Neural cell (in vitro differentiated cells): ENCODE measurements around the gene ARHGEF10L. TPM values are rescaled to one million over a fixed set of nuclear protein-coding genes. Genes with fewer than 3 reads are reported as not detected.

ENCODE experiments used
- H2AFZ ChIP-seq: fragments of 200-600, 300-800 bp; sonication (generic), shearing (Covaris generic); 2 replicates; pipeline ENCODE4 v1.6.0; 2014; ENCODE audit warnings: low read depth, mild to moderate bottlenecking, antibody characterized with exemption, low read length, moderate library complexity
- H3F3A ChIP-seq: fragments of 200-600 bp; shearing (Covaris generic); 2 replicates; pipeline ENCODE4 v1.6.1; 2016; ENCODE audit warnings: mild to moderate bottlenecking, moderate library complexity, mixed read lengths, antibody characterized with exemption, low read length; ENCODE audit not compliant: insufficient read depth, poor library complexity, severe bottlenecking
- H3K27ac ChIP-seq: fragments of 200-600, 300-800 bp; sonication (generic), shearing (Covaris generic); 2 replicates; pipeline ENCODE4 v1.5.1; 2014; ENCODE audit warnings: mild to moderate bottlenecking, low read length, moderate library complexity
- H3K27me3 ChIP-seq: fragments of 300-800, 200-600 bp; sonication (generic), shearing (Covaris generic); 2 replicates; pipeline ENCODE4 v1.6.0; 2014; ENCODE audit warnings: mild to moderate bottlenecking, low read depth, low read length, moderate library complexity; ENCODE audit not compliant: insufficient read depth
- H3K36me3 ChIP-seq: fragments of 300-800, 200-600 bp; sonication (generic), shearing (Covaris generic); 2 replicates; pipeline ENCODE4 v1.5.1; 2014; ENCODE audit warnings: mild to moderate bottlenecking, antibody characterized with exemption, low read length, moderate library complexity; ENCODE audit not compliant: insufficient read depth
- H3K4me2 ChIP-seq: fragments of 300-800, 200-600 bp; sonication (generic), shearing (Covaris generic); 2 replicates; pipeline ENCODE4 v1.6.0; 2014; ENCODE audit warnings: mild to moderate bottlenecking, low read length
- H3K4me3 ChIP-seq: fragments of 300-800, 200-600 bp; sonication (generic), shearing (Covaris generic); 2 replicates; pipeline ENCODE4 v1.5.1; 2014; ENCODE audit warnings: mild to moderate bottlenecking, low read length, moderate library complexity
- H3K79me2 ChIP-seq: fragments of 200-600 bp; shearing (Covaris generic); replicated peaks from 2 replicates; pipeline ENCODE4 v1.6.0; 2014; ENCODE audit warnings: mild to moderate bottlenecking, low read length, moderate library complexity; ENCODE audit not compliant: insufficient read depth
- H3K9ac ChIP-seq: fragments of 300-800, 200-600 bp; sonication (generic), shearing (Covaris generic); 2 replicates; pipeline ENCODE4 v1.6.1; 2016; ENCODE audit warnings: mild to moderate bottlenecking, low read length, mixed read lengths
- H3K9me2 ChIP-seq: fragments of 200-600 bp; shearing (Covaris generic); 2 replicates; pipeline ENCODE4 v1.6.1; 2016; ENCODE audit warnings: mild to moderate bottlenecking, low read length, mixed read lengths; ENCODE audit not compliant: insufficient read depth
- H3K9me3 ChIP-seq: fragments of 200-600, 300-800 bp; sonication (generic), shearing (Covaris generic); 2 replicates; pipeline ENCODE4 v1.6.1; 2016; ENCODE audit warnings: mild to moderate bottlenecking, mixed run types, low read length, moderate library complexity, mixed read lengths
- H4K20me1 ChIP-seq: fragments of 200-600 bp; shearing (Covaris generic); 2 replicates; pipeline ENCODE4 v1.6.1; 2016; ENCODE audit warnings: mild to moderate bottlenecking, mixed run types; ENCODE audit not compliant: insufficient read depth
- EP300 ChIP-seq: fragments of 450-650 bp; conservative IDR thresholded peaks from 2 replicates; pipeline ENCODE4 v1.6.1; 2014; ENCODE audit warnings: antibody characterized with exemption, mild to moderate bottlenecking, moderate library complexity; ENCODE audit not compliant: poor library complexity, severe bottlenecking
- EZH2 ChIP-seq: fragments of 200-600, 300-800 bp; shearing (Covaris generic), sonication (generic); IDR thresholded peaks from 2 replicates; pipeline ENCODE4 v1.6.1; 2014; ENCODE audit warnings: antibody characterized with exemption, low read length, borderline replicate concordance, mild to moderate bottlenecking; ENCODE audit not compliant: insufficient read depth, poor library complexity, severe bottlenecking
- MXI1 ChIP-seq: fragments of 450-650 bp; conservative IDR thresholded peaks from 2 replicates; pipeline ENCODE4 v1.6.1; 2014; ENCODE audit warnings: antibody characterized with exemption, mild to moderate bottlenecking; ENCODE audit not compliant: poor library complexity, severe bottlenecking
- POLR2AphosphoS5 ChIP-seq: IDR thresholded peaks from 2 replicates; pipeline ENCODE4 v1.6.1; 2012
- RAD21 ChIP-seq: fragments of 450-650 bp; conservative IDR thresholded peaks from 2 replicates; pipeline ENCODE4 v1.6.1; 2014; ENCODE audit warnings: antibody characterized with exemption, mild to moderate bottlenecking, moderate library complexity
- SMC3 ChIP-seq: fragments of 450-650 bp; conservative IDR thresholded peaks from 2 replicates; pipeline ENCODE4 v1.6.1; 2014; ENCODE audit warnings: antibody characterized with exemption, mild to moderate bottlenecking, moderate library complexity; ENCODE audit not compliant: poor library complexity
- TAF1 ChIP-seq: IDR thresholded peaks from 2 replicates; pipeline ENCODE4 v1.6.1; 2012; ENCODE audit warnings: low read depth
- polyA plus RNA-seq: library from polyadenylated mRNA; depleted of rRNA; stranded (reverse); fragments of >200 nt; gene quantifications from 2 replicates; pipeline ENCODE4 v1.2.3, GENCODE V29; 2014
- TF ChIP-seq, protein P1 (sequence below): IDR thresholded peaks from 2 replicates; pipeline ENCODE4 v1.6.1; 2012; ENCODE audit warnings: borderline replicate concordance
- TF ChIP-seq, protein P2 (sequence below): fragments of 450-650 bp; IDR thresholded peaks from 2 replicates; pipeline ENCODE4 v1.5.1; 2014; ENCODE audit warnings: antibody characterized with exemption, mild to moderate bottlenecking, moderate library complexity; ENCODE audit not compliant: poor library complexity, severe bottlenecking

Gene ARHGEF10L
- polyA plus RNA-seq, 1 donor from 2014 or later = 123 TPM

DNA sequence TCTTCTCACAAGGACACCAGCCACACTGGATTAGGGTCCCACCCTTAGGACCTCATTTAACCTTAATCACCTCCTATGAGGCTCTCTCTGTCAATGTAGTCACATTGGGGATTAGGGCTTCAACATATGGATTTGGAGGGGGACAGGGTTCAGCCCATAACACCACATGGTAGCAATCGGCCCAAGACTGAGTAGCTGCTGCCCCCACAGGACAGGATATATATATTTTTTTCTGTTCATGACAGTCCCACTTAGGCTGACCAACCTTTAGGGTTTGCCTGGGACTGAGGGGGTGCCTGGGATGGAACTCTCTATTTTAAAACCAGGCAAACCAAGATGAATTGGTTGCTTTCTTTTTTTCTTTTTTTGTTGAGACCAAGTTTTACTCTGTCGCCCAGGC is 207.4 kb downstream of the ARHGEF10L start:
- no peak overlapping the region for H3K27ac ChIP-seq
- TF ChIP-seq, protein P1, sequence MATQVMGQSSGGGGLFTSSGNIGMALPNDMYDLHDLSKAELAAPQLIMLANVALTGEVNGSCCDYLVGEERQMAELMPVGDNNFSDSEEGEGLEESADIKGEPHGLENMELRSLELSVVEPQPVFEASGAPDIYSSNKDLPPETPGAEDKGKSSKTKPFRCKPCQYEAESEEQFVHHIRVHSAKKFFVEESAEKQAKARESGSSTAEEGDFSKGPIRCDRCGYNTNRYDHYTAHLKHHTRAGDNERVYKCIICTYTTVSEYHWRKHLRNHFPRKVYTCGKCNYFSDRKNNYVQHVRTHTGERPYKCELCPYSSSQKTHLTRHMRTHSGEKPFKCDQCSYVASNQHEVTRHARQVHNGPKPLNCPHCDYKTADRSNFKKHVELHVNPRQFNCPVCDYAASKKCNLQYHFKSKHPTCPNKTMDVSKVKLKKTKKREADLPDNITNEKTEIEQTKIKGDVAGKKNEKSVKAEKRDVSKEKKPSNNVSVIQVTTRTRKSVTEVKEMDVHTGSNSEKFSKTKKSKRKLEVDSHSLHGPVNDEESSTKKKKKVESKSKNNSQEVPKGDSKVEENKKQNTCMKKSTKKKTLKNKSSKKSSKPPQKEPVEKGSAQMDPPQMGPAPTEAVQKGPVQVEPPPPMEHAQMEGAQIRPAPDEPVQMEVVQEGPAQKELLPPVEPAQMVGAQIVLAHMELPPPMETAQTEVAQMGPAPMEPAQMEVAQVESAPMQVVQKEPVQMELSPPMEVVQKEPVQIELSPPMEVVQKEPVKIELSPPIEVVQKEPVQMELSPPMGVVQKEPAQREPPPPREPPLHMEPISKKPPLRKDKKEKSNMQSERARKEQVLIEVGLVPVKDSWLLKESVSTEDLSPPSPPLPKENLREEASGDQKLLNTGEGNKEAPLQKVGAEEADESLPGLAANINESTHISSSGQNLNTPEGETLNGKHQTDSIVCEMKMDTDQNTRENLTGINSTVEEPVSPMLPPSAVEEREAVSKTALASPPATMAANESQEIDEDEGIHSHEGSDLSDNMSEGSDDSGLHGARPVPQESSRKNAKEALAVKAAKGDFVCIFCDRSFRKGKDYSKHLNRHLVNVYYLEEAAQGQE = no peak
- TF ChIP-seq TAF1 (no peak), MXI1 (no peak), EZH2 (no peak), EP300 (no peak), POLR2AphosphoS5 (no peak), RAD21 (no peak), SMC3 (no peak)
- TF ChIP-seq, protein P2, sequence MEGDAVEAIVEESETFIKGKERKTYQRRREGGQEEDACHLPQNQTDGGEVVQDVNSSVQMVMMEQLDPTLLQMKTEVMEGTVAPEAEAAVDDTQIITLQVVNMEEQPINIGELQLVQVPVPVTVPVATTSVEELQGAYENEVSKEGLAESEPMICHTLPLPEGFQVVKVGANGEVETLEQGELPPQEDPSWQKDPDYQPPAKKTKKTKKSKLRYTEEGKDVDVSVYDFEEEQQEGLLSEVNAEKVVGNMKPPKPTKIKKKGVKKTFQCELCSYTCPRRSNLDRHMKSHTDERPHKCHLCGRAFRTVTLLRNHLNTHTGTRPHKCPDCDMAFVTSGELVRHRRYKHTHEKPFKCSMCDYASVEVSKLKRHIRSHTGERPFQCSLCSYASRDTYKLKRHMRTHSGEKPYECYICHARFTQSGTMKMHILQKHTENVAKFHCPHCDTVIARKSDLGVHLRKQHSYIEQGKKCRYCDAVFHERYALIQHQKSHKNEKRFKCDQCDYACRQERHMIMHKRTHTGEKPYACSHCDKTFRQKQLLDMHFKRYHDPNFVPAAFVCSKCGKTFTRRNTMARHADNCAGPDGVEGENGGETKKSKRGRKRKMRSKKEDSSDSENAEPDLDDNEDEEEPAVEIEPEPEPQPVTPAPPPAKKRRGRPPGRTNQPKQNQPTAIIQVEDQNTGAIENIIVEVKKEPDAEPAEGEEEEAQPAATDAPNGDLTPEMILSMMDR = no peak
- H3F3A ChIP-seq = no peaks in the 10 kb centered on the region
- no peak overlapping the region for H3K9ac ChIP-seq
- no peaks in the 10 kb centered on the region for H3K9me3 ChIP-seq
- H3K9me2 ChIP-seq = no peaks in the 10 kb centered on the region
- H3K79me2 ChIP-seq = no peaks in the 10 kb centered on the region
- no peaks in the 10 kb centered on the region for H4K20me1 ChIP-seq
- no peak overlapping the region for H3K4me2 ChIP-seq
- H3K4me3 ChIP-seq = no peak overlapping the region
- no peak overlapping the region for H2AFZ ChIP-seq
- H3K36me3 ChIP-seq = no peaks in the 10 kb centered on the region
- H3K27me3 ChIP-seq = no peaks in the 10 kb centered on the region

Other genes with a start within 250 kb of the ARHGEF10L start
- not detected in 2 replicates for gene PADI4, start 231.5 kb upstream of the ARHGEF10L start, polyA plus RNA-seq
- gene PADI6, start 167.5 kb upstream of the ARHGEF10L start, polyA plus RNA-seq = not detected in 2 replicates
- gene RCC2, start 100.0 kb upstream of the ARHGEF10L start, polyA plus RNA-seq = 34.4 and 38.5 TPM in 2 replicates
- gene ACTL8, start 215.6 kb downstream of the ARHGEF10L start, polyA plus RNA-seq = not detected in 2 replicates